ENCODE results near the gene UGCG.
"Not testable (repeated sequence)": the region's sequence is repeated elsewhere in the genome, so short reads cannot be mapped to it uniquely, and the experiment has no call there.

The UGCG gene

DNA sequence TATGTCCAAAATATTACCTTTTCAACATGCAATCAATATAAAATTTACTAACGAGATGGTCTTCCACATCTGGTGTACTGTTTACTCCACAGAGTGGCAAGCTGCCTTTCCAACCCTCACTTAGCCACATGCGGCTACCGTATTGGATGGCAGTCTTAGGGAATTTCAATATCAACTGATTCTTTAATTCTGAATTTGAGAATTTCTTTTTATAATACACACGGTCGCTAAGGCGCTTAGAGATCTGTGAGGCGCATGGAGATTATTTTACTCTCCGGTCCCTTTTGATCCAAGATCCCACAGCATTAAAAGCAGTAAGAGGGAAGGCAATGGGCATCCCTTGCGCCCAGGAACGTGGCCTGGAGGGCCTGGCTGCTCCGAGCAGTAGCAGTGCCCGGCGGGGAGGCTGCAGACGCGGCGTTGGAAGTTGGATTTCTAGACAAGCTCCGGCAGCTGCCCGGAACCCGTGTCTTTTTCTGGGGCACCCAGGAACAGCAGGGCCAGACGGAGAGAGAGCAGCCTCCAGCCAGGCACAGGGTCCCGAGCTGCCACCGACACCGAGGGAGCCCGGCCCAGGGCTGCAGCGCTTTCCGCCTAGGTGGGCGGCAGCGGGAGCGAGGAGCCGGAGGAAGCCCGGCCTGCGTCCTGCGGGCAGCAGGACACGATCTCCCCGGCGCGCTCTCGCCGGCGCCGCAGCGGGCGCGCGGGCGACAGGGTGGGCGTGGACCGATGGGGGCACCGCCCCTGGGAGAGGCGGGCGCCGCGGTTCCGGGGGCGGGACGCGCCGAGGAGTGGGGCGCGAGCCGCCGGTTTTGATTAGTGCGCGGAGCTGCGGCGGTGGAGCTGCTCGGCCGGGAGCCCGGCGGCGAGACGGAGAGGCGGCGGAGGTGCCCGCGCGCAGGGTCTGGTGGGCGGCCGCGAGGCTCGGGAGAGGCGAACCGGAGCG is at the start of gene UGCG:
TSS of gene UGCG (plus strand) at position 819 of the 946 bp plus-strand sequence. CDS start 402 bp downstream, outside the sequence.
- DNase-seq (ENCODE audit: low read depth) = peak; percentile 80

DNA sequence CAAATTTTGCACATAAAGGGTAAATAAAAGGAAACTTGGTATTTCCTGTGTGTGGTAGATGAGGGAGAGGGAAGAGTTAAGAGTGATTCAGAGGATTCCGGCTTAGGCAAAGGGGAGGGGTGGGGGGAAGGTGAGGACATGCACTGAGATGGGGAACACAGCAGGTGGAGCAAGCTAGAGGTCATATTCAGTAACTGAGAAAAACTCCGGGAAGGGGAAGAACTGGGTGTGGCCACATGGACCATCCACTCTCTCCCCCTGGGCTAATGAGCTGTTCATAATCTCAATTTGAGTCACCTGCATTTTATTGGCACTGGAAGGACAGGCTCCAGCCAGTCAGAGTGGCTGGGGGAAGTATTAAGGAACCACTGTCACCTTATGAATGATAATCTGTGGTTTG is 45.1 kb upstream of the UGCG start:
- DNase-seq (ENCODE audit: low read depth) = no peak

DNA sequence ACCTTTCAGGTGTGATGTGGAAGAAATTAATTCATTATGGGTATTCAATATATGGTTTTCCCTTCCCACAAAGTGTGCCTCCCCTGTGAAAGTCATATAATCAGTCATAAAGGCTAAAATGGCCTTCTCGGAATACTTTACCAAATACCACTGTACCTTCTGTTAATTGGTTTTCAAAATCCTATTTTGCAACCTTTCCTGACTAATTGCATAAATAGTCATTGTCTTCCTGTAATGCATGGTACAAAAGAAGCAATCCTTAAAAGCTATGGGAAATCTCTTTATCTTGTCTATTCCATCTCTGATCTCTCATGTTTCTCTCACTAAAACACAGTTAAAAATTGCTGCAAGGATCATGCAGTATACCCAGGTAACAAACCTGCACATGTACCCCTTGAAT is 44.3 kb upstream of the UGCG start:
- no peak for DNase-seq (ENCODE audit: low read depth)

DNA sequence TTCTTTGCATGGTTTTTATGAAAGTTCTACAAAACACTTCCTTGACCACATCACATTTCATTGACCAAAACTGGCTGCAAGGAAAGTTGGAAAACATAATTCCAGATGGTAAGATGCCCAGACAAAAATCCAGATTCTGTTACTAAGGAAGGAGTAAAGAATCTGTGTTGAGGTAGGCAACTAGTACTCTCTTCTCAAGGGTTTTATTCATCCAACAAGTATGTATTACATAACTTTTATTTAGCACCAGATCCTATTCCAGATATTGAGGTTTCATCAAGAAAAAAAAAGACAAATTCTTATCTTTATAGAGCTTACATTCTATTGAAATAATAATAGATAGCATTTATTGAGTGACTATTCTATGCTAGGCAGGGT is 43.2 kb upstream of the UGCG start:
- DNase-seq (ENCODE audit: low read depth) = no peak

DNA sequence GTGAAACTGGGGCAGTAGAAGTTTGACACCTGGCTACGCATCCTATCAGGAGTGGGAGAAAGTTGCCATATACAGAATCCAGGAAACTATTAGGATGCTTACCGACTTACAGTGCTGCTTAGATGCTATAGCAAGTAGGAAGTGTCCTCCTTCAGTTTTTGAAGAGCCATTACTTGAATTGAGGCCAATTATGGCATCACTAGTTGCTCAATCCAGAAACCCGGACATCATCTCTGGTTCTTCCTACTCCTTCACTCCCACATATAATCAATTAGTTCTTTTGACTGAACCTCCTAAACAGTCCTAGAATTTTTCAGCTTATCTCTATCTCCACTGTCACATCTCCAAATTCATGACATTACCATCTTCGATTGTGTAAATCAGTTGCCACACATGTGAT is 41.8 kb upstream of the UGCG start:
- no peak for DNase-seq (ENCODE audit: low read depth)

DNA sequence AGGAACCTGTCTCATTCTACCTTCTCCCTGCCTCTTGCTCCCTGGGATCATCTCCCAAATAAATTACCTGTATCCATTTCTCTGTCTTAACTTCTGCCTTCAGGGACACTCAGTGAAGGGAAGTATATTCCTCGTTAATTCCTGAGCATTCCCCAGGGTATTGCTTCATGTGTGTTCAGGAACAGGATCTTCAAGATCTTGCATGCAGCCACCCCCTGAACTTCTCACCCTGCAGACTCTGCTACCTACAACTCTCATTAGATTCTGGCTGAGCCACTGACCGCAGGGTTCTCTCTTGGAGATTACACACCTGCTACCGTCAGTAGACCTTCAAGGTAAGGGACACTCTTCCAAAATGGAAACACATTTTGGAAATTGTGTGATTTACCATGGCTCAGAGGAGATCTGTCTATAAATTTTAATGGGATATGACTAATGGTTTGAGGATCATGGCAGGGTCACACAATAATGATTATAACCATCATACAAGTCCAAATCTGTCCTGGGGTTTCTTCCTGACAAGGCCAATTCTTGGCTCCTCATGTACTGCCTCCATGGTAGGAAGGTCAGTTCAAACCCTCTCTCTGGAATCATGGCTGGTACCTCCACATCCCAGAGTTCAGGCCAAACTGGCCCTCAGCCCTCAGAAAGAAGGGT is 38.9 kb upstream of the UGCG start:
- DNase-seq (ENCODE audit: low read depth) = no peak

DNA sequence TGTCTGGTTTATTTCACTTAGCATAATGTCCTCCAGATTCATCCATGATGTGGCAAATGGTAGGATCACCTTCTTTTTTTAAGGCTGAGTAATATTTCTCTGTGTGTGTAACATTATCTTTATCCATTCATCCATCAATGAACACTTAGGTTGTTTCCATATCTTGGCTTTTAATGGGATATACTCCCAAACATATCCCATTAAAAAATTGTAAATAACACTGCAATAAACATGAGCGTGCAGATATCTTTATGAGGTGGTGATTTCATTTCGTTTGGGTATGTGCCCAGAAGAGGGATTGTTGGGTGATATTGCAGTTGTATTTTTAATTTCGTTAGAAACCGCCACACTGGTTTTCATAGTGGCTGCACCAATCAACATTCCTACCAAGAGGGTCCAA is 36.2 kb upstream of the UGCG start:
- no peak for DNase-seq (ENCODE audit: low read depth)

DNA sequence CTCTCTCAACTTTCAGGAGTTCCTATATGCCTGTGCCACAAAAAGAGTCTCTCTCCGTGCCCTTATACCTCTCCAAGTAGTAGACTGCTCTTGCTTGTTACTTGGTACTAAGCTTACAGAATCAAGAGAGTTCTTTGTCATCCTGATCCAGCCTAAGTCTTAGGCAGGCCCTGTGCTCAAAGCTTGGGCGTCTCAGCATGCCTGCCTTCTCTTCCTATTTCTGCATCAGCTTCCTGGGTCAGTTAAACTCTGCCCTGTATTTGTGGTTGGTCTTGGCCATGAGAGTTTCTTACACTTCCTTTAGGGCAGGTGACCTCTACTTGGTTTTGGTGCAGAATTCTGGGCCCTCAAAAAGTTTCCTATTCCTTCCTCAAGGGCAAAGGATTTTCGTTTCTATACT is 33.0 kb upstream of the UGCG start:
- DNase-seq (ENCODE audit: low read depth) = no peak

DNA sequence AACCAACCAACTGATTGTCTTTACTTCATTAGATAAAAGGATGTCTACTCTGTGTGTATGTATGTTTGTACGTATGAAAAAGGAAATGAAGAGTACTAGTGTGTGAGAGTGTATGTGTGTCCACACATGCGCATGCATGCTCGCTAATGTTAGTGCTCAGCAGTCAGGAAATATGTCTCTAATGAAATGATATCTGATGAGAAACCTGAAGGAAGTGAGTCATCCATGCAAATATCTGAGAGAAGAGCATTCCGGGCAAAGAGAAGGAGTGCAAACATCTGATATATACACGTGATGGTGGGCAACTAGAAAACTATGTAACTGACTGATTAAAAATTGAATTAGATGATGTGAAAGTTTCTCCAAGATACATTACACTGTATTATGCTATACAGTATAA is 29.6 kb upstream of the UGCG start:
- DNase-seq (ENCODE audit: low read depth) = no peak

DNA sequence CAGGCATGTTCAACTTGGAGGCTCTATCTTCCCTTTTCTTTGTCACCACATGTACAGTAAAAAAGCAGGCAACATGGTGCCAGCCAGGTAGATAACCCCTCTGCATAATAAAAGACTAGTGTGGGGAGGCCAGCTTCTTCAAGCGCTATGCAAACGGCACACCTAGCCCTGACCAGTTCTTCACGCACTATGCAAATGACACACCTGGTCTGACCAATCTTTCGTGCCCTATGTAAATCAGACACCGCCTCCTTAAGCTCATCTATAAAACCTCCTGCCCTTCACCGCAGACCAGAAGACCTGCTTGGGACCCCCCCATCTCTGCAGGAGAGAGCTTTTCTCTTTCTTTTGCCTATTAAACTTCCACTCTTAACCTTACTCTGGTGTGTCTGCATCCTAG is 28.1 kb upstream of the UGCG start:
- DNase-seq (ENCODE audit: low read depth) = no peak

DNA sequence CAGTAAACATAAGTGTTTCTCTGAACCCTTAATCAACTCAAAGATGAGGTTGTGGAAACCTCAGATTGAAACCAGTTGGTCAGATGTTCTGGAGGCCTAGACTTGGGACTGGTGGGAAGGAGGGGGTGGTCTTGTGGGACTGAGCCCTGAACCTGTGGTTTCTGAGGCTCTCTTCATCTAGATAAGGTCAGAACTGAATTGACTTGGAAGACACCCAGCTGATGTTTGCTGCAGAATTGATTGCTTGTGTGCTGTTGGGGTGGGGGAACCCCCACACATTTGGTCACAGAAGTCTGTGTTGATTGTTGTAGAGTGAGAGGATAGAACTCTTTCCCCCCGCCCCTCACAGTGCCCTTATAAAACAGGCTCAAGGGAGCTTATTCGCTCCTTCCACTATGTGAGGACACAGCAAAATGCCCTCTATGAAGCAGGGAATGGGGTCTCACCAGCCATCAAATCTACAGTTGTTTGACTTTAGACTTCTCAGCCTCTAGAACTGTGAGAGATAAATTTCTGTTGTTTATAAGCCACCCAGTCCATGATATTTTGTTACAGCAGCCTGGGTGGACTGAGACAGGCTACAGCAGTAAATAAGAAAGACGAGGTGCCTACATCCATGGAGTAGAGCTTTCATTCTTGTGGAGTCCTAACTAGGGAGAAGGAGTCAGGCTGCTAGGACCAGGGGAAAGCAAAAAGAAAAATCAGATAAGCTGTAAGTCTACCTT is 25.7 kb upstream of the UGCG start:
- DNase-seq (ENCODE audit: low read depth) = peak; percentile 10

DNA sequence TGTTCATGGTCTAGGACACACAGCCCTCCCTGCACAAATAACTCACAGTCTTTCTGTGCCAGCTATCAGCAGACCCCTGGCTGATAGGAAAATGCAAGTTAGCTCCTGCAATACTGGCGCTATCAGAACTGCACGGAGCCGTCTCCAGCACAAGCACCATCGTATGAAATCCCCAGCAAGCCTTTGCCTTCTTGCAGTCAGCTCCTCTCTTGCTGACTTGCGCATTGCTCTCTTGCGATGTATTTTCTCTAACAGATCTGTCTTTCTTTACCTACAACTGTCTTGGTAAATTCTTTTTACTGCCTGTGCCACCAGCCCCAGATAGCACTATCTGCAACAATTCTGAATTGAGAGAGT is 25.1 kb upstream of the UGCG start:
- DNase-seq (ENCODE audit: low read depth) = no peak

DNA sequence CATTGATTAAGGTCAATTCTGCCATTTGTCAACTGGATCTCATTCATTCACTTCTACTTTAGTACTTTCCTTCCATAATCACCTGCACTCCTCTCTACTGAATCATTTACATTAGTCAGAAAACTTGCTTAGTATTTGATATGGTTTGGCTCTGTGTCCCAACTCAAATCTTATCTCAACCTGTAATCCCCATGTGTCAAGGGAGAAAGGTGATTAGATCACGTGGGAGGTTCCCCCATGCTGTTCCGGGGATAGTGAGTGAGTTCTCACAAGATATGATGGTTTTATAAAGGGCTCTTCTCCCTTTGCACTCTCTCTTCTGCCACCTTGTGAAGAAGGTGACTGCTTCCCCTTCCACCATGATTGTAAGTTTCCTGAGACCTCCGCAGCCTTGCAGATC is 23.7 kb upstream of the UGCG start:
- DNase-seq (ENCODE audit: low read depth) = no peak

DNA sequence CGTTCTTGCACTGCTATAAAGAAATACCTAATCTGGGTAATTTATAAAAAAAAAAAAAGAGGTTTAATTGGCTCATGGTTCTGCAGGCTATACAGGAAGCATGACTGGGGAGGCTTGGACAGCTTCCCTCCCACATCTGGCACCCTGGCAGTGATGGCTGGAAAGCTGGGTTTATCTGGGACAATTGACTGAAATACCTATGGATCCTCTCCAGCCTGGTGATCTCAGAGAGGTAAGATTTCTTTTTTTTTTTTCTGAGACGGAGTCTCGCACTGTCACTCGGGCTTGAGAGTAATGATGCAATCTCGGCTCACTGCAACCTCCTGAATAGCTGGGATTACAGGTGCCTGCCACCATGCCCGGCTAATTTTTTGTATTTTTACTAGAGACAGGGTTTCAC is 22.7 kb upstream of the UGCG start:
- no peak for DNase-seq (ENCODE audit: low read depth)

DNA sequence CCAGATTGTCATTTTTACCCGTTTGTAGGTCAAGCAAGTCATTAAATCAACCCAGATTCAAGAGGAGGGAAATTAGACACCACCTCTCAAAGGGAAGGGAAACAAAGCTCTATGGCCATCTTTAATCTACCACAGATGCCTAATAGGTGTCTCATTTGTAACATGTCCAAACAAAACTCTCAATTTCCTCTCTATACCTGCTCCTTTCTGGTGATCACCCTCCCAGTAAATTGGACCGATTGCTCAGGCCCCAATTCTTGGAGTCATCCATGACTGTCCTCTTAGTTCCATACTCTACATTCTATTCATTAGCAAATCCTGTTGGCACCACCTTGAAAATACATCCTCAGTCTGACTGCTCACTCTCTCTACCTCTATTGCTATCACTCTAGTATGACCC is 22.1 kb upstream of the UGCG start:
- DNase-seq (ENCODE audit: low read depth) = no peak

DNA sequence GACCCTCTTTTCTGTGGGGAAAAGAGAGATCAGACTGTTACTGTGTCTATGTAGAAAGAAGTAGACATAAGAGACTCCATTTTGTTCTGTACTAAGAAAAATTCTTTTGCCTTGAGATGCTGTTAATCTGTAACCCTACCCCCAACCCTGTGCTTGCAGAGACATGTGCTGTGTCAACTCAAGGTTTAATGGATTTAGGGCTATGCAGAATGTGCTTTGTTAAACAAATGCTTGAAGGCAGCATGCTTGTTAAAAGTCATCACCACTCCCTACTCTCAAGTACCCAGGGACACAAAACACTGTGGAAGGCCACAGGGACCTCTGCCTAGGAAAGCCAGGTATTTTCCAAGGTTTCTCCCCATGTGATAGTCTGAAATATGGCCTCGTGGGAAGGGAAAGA is 21.3 kb upstream of the UGCG start:
- DNase-seq (ENCODE audit: low read depth) = not testable (repeated sequence)

DNA sequence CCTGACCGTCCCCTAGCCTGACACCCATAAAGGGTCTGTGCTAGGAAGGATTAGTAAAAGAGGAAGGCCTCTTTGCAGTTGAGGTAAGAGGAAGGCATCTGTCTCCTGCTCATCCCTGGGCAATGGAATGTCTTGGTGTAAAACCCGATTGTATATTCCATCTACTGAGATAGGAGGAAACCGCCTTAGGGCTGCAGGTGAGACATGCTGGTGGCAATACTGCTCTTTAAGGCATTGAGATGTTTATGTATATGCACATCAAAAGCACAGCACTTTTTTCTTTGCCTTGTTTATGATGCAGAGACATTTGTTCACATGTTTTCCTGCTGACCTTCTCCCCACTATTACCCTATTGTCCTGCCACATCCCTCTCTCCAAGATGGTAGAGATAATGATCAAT is 20.9 kb upstream of the UGCG start:
- DNase-seq (ENCODE audit: low read depth) = not testable (repeated sequence)

DNA sequence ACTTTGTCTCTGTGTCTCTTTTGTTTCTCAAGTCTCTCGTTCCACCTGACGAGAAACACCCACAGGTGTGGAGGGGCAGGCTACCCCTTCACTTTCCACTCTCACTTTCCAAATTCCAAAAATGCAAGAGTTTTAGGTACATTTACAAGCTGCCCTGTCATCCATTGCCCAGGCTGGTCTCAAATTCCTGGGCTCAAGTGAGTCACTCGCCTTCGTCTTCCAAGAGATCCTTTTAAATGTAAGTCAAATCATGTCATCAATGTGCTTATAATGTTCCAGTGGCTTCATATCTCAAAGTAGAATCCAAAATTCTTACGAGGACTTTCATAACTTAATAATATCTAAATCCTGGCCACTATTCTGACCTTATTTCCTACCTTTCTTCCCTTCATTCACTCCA is 20.4 kb upstream of the UGCG start:
- DNase-seq (ENCODE audit: low read depth) = no peak

DNA sequence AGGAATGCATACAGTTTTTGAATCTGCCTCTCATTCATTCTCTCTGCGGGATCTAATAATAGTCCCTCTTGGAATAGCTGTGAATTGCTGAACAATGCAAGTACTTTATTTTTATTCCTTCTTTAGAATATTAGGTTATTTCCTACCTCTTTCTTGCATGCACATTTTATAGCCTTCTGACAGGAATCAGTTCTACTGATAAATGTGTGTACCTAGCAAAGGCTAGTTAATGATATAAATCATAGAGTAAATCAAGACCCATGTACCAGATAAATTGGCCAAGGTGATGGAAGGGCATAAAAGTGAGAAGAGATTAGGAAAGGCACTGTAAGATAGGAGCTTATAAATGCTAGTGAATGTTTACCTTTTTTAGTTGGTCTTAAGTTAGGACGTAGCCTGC is 19.2 kb upstream of the UGCG start:
- DNase-seq (ENCODE audit: low read depth) = no peak

DNA sequence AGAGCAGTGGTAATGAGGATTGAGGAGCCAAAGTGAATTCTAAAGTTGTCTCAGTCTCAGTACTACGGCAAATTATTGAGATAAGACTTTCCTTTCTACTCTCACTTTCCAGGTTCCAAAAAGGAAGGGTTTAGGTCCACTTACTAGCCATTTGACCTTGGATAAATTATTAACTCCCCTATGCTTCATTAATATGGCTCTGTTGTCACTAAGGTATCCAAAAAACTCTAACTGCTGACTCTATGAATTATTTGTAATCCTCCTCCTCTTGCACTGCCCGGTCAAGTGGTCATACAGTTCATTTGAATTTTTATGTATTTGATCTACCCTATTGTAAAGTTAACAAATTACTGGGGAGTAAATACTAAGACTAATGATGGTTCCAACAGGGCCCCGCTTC is 17.7 kb upstream of the UGCG start:
- DNase-seq (ENCODE audit: low read depth) = no peak

DNA sequence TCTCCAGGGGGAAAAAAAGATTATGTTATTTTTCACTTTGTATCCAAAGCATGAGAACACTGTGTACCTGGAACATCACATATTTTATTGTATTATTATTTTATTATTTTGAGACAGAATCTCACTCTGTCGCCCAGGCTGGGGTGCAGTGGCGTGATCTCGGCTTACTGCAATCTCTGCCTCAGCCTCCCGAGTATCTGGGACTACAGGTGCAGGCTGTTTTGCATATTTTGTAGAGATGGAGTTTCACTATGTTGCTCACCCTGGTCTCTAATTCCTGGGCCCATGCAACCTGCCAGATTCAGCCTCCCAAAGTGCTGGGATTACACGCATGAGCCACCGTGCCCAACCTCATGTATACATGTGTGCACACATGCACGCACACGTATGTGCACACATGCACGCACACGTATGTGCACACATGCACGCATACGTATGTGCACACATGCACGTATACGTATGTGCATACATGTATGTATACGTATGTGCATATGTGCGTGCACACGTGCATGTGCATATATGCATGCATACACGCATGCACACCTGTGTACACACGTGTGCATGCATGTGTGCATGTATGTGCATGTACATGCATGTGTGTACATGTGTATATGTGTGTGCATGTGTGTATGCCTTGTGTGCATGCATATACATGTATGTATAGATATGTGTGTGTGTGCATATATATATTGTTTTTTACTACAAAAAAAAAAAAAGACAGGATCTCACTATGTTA is 9.5 kb upstream of the UGCG start:
- no peak for DNase-seq (ENCODE audit: low read depth)

DNA sequence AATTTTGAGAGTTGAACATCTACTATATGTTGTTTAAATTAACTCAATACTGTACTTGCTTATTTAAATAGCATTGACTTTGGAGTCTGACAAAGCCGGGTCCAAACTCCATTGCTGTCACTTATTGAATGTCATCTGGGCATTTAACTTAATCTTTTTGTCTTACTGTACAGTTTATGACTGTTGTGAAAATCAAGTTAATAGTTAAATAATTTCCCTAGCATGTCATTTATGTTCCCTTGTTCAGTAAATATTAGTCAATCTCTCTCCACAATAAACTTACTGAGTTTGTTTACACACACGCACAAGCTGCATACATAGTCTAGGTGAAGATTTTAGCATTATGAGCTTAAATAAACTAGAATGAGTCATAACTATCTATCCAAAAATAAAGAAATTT is 6.3 kb upstream of the UGCG start:
- DNase-seq (ENCODE audit: low read depth) = no peak

Data from activated T-cell treated with anti-CD3 and anti-CD28 coated beads for 24 hours (primary cell).